HepG2 (cell line): Measurements from ENCODE around the gene GRM4. TPM values are rescaled to one million over a fixed set of nuclear protein-coding genes. Genes with fewer than 3 reads are reported as not detected.

ENCODE experiments used
- ATAC-seq: fragments of 200-7000 bp; cut with Tn5 transposase; 3 replicates; pipeline ENCODE4 v1.9.1; 2020; ENCODE audit warnings: mild to moderate bottlenecking, moderate library complexity
- BruUV-seq: library from RNA; stranded (reverse); fragments of 400-500 nt; replicated peaks from 2 replicates; lab custom pipeline; 2021; lab: Mats Ljungman, UMichigan
- CTCF ChIA-PET: fragments of 300-600 bp; formaldehyde crosslinking; extraction: SDS; loops from one replicate; lab custom pipeline; 2021; ENCODE audit warnings: low total read pairs, inconsistent platforms, low intra/inter-chr PET ratio; lab: Yijun Ruan, JAX
- POLR2A ChIA-PET: fragments of 350-600 bp; sonication (Branson Sonifier 250); formaldehyde crosslinking; loops from one replicate; lab custom pipeline; 2020; ENCODE audit warnings: antibody characterized with exemption, inconsistent platforms; lab: Yijun Ruan, JAX
- DNase-seq: peaks from one replicate; pipeline ENCODE4 v3.0.0-alpha.2; 2015; ENCODE audit warnings: low spot score
- FAIRE-seq: peaks from 3 replicates; lab custom pipeline; 2011; peaks lifted over from hg19 to GRCh38; lab: Jason Lieb, UNC
- H2AFZ ChIP-seq: one replicate; pipeline ENCODE4 v1.6.1; 2011; ENCODE audit warnings: low read length, inconsistent platforms
- H3K27ac ChIP-seq: fragments of 300-600 bp; 3 replicates; pipeline ENCODE4 v1.8.0; 2011; ENCODE audit warnings: mixed run types, mild to moderate bottlenecking, mixed read lengths, low read length, inconsistent platforms; ENCODE audit not compliant: insufficient read depth; ENCODE audit errors: extremely low read length
- H3K27me3 ChIP-seq, 2 experiments: fragments of 200-600 bp in 1 of 2; 2 replicates in 1 of 2; 3 replicates in 1 of 2; pipeline versions ENCODE4 v1.6.0 to v1.8.0; 2011; ENCODE audit warnings: low read length in 2 of 2, mild to moderate bottlenecking in 2 of 2, moderate library complexity in 2 of 2, inconsistent platforms in 1 of 2; ENCODE audit not compliant: insufficient read depth in 2 of 2, control insufficient read depth in 1 of 2
- H3K36me3 ChIP-seq, 2 experiments: fragments of 200-600 bp in 1 of 2; replicated peaks in 1 of 2; 2 replicates in 1 of 2; 3 replicates in 1 of 2; pipeline versions ENCODE4 v1.5.1 to v1.8.0; 2011; ENCODE audit warnings: low read length in 2 of 2, inconsistent platforms in 1 of 2; ENCODE audit not compliant: insufficient read depth in 2 of 2, control insufficient read depth in 1 of 2
- H3K4me1 ChIP-seq: 2 replicates; pipeline ENCODE4 v1.5.1; 2012; ENCODE audit warnings: low read length, inconsistent platforms; ENCODE audit not compliant: insufficient read depth
- H3K4me2 ChIP-seq: 2 replicates; pipeline ENCODE4 v1.6.0; 2011; ENCODE audit warnings: low read depth, low read length, inconsistent platforms
- H3K4me3 ChIP-seq, 3 experiments: fragments of 200-600 bp in 1 of 3; sonication (generic), shearing (Covaris generic) in 1 of 3; replicated peaks in 1 of 3; 2 replicates each; pipeline ENCODE4 v1.5.1; 2011 to 2016; ENCODE audit warnings: low read length in 3 of 3, inconsistent platforms in 2 of 3, low read depth in 2 of 3, mild to moderate bottlenecking in 2 of 3, control low read depth in 1 of 3, mixed read lengths in 1 of 3; ENCODE audit not compliant: insufficient read depth in 1 of 3
- H3K79me2 ChIP-seq: one replicate; pipeline ENCODE4 v1.6.1; 2011; ENCODE audit warnings: low read length, inconsistent platforms; ENCODE audit not compliant: insufficient read depth
- H3K9ac ChIP-seq: 2 replicates; pipeline ENCODE4 v1.6.0; 2011; ENCODE audit warnings: mild to moderate bottlenecking, low read depth, low read length, inconsistent platforms; ENCODE audit not compliant: insufficient read depth
- H3K9me3 ChIP-seq: 2 replicates; pipeline ENCODE4 v1.5.1; 2012; ENCODE audit warnings: mild to moderate bottlenecking, low read length
- H4K20me1 ChIP-seq: 2 replicates; pipeline ENCODE4 v1.6.0; 2011; ENCODE audit warnings: inconsistent platforms, mild to moderate bottlenecking, low read length, moderate library complexity; ENCODE audit not compliant: insufficient read depth
- ATF7 ChIP-seq, 2 experiments: fragments of 450-650 bp in 1 of 2; sonication (generic) in 1 of 2; formaldehyde crosslinking in 1 of 2; IDR thresholded peaks; 2 replicates each; pipeline versions ENCODE4 v1.4.0 to v1.6.1; 2016 to 2020; ENCODE audit warnings: antibody characterized with exemption in 1 of 2, mild to moderate bottlenecking in 1 of 2, missing genetic modification reagents in 1 of 2
- CBX5 ChIP-seq: sonication (generic); formaldehyde crosslinking; IDR thresholded peaks from 2 replicates; pipeline ENCODE4 v1.4.0; 2020; ENCODE audit warnings: missing genetic modification reagents, borderline replicate concordance
- ELF4 ChIP-seq: sonication (generic); formaldehyde crosslinking; IDR thresholded peaks from 2 replicates; pipeline ENCODE4 v1.5.0; 2020; ENCODE audit warnings: missing genetic modification reagents, mild to moderate bottlenecking, moderate library complexity, borderline replicate concordance
- FOXP1 ChIP-seq, 2 experiments: fragments of 450-650 bp in 1 of 2; IDR thresholded peaks; 2 replicates each; pipeline ENCODE4 v1.6.1; 2017 to 2018; ENCODE audit warnings: antibody characterized with exemption in 1 of 2
- IKZF4 ChIP-seq: sonication (generic); formaldehyde crosslinking; IDR thresholded peaks from 2 replicates; pipeline ENCODE4 v1.5.1; 2020; ENCODE audit warnings: borderline replicate concordance, mild to moderate bottlenecking, low read depth, missing genetic modification reagents; ENCODE audit errors: not compliant biosample characterization
- LCORL ChIP-seq, 2 experiments: fragments of 450-650 bp in 1 of 2; sonication (generic) in 1 of 2; formaldehyde crosslinking in 1 of 2; IDR thresholded peaks; 2 replicates each; pipeline versions ENCODE4 v1.5.0 to v1.6.1; 2017 to 2020; ENCODE audit warnings: antibody characterized with exemption in 1 of 2, missing genetic modification reagents in 1 of 2
- MBD4 ChIP-seq: IDR thresholded peaks from 2 replicates; pipeline ENCODE4 v1.6.1; 2012; ENCODE audit warnings: low read length, inconsistent platforms, borderline replicate concordance
- MTA3 ChIP-seq: sonication (generic); formaldehyde crosslinking; IDR thresholded peaks from 2 replicates; pipeline ENCODE4 v1.4.0; 2020; ENCODE audit warnings: missing genetic modification reagents
- NBN ChIP-seq: fragments of 450-650 bp; conservative IDR thresholded peaks from 2 replicates; pipeline ENCODE4 v1.6.1; 2017
- NONO ChIP-seq, 2 experiments: fragments of 450-650 bp in 1 of 2; sonication (generic) in 1 of 2; formaldehyde crosslinking in 1 of 2; IDR thresholded peaks in 1 of 2; conservative IDR thresholded peaks in 1 of 2; 2 replicates each; pipeline versions ENCODE4 v1.6.1 to v1.8.0; 2017 to 2022; ENCODE audit warnings: mild to moderate bottlenecking in 1 of 2, missing genetic modification reagents in 1 of 2, moderate library complexity in 1 of 2
- PAF1 ChIP-seq: IDR thresholded peaks from 2 replicates; pipeline ENCODE4 v1.6.1; 2016; ENCODE audit warnings: missing genetic modification reagents, missing compliant biosample characterization
- PAX8 ChIP-seq: sonication (generic); formaldehyde crosslinking; IDR thresholded peaks from 2 replicates; pipeline ENCODE4 v1.8.0; 2022; ENCODE audit warnings: mild to moderate bottlenecking, missing genetic modification reagents, borderline replicate concordance
- PPARG ChIP-seq: conservative IDR thresholded peaks from 2 replicates; pipeline ENCODE4 v1.6.1; 2016; ENCODE audit warnings: missing biosample characterization, missing genetic modification reagents
- ZNF564 ChIP-seq: sonication (generic); formaldehyde crosslinking; IDR thresholded peaks from 2 replicates; pipeline ENCODE4 v1.8.1; 2023; ENCODE audit warnings: mild to moderate bottlenecking, missing genetic modification reagents
- ZSCAN9 ChIP-seq: IDR thresholded peaks from 2 replicates; pipeline ENCODE4 v1.6.1; 2016; ENCODE audit warnings: borderline replicate concordance
- WGBS: methylation state at CpG from one replicate; pipeline ENCODE4 v1.1.6; 2017; ENCODE audit warnings: low lambda C conversion rate; 5-methylcytosine and 5-hydroxymethylcytosine counted together
- in situ Hi-C: cut with HindIII; loops from 2 replicates; pipeline ENCODE4 v1.10.0; 2017; ENCODE audit warnings: low pct_unique_long_range_greater_than_20kb; ENCODE audit not compliant: extremely low pct_ligation_motif_present
- intact Hi-C: fragments of 100-400 bp; cut with micrococcal nuclease; formaldehyde crosslinking; loops from one replicate; pipeline ENCODE4 v1.10.0; 2022; ENCODE audit not compliant: unreplicated experiment
- polyA plus RNA-seq, 8 experiments: library from polyadenylated mRNA; depleted of rRNA in 3 of 8; stranded (reverse) in 7 of 8; unstranded in 1 of 8; fragments of >200 nt; fragmentation: Illumina TruSeq in 4 of 8; extraction: Trizol in 4 of 8; gene quantifications; 2 replicates each; pipeline versions ENCODE4 v1.2.1 to v1.2.3, GENCODE V29; 2011 to 2016; ENCODE audit warnings: low read depth in 4 of 8, missing spikeins in 1 of 8, mixed read lengths in 1 of 8; ENCODE audit not compliant: insufficient read depth in 1 of 8
- total RNA-seq, 5 experiments: library from RNA; depleted of rRNA; stranded (reverse); fragments of >200 nt; fragmentation: Illumina TruSeq; extraction: Trizol; gene quantifications; 2 replicates each; pipeline ENCODE4 v1.2.3, GENCODE V29; 2016; ENCODE audit warnings: low read depth in 1 of 5
- TF ChIP-seq, protein P1 (sequence below): sonication (generic); formaldehyde crosslinking; IDR thresholded peaks from 2 replicates; pipeline ENCODE4 v1.4.0; 2020; ENCODE audit warnings: missing genetic modification reagents

The GRM4 gene
- total and polyA plus RNA-seq, 2 of the 13 experiments (the other 11 are each of a cell fraction or from before 2014, with no cell fraction given), result not detected

DNA sequence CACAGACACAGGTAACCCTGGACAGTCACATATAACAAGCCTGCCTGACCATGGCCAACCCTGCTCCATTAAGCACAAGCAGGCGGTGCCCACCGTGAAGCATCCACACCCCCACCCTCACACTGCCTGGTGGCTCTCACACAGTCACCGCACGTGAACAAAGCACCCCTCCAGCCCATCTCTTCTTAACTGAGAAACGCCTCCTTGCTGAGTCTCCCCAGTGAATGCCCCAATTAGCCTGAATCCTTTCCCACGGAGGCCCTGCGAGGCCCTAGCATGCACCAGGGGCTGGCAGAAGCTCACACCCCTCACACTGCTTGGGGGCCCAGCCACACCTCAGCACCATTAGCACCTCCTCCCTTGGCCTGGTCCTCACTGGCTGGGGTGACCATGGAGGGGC lies 72.3 kb downstream of the GRM4 start:
- POLR2A ChIA-PET, result no interaction called here

DNA sequence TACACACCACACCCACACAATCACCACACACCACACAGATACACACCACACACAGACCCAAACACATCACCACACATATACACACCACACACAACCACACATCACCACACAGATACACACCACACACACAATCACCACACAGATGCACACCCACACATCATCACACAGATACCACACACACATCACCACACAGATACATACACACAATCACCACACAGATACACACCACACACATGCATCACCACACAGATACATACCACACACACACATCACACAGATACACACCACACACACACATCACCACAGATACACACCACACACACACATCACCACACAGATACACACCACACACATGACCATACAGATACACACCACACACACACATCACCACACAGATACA lies 73.2 kb downstream of the GRM4 start:
- Histone ChIP-seq H3K4me2 (no peak overlapping the region), H3K36me3 (no peaks in the 10 kb centered on the region), H3K27me3 (peaks cover 4 to 30% of the 10 kb centered on the region in 2 experiments; a peak in 4 of 5 replicates), H2AFZ (no peak overlapping the region), H3K79me2 (no peaks in the 10 kb centered on the region), H3K27ac (no peak overlapping the region), H3K4me1 (no peaks in the 10 kb centered on the region), H3K4me3 (no peak overlapping the region), H3K9me3 (peaks cover 18% of the 10 kb centered on the region), H3K9ac (no peak overlapping the region), H4K20me1 (no peaks in the 10 kb centered on the region; the same call in 1 of the 2 replicates)
- in situ Hi-C loops, result no loop called here
- ATAC-seq (no peak), DNase-seq (no peak), FAIRE-seq (no peak)
- intact Hi-C loops, result no loop called here
- CTCF ChIA-PET, result no interaction called here
- POLR2A ChIA-PET, result no interaction called here
- no TSS peak for BruUV-seq
- TF ChIP-seq PPARG (CRISPR knock-in tag) (no peak), NONO (IDR thresholded peaks at IDR 0.05) (peak; percentile 13; the same call in 1 of the 2 replicates), NONO (CRISPR knock-in tag; conservative IDR thresholded peaks at IDR 0.05) (no peak), FOXP1 (IDR thresholded peaks at IDR 0.05) (peak; percentile 22; the same call in 1 of the 2 replicates), FOXP1 (CRISPR knock-in tag; IDR thresholded peaks at IDR 0.05) (no peak), IKZF4 (CRISPR knock-in tag) (no peak), ZNF564 (CRISPR knock-in tag) (no peak), ELF4 (no peak), LCORL (IDR thresholded peaks at IDR 0.05) (peak; percentile 12; the same call in 1 of the 2 replicates), LCORL (CRISPR knock-in tag; IDR thresholded peaks at IDR 0.05) (no peak), MBD4 (no peak), NBN (peak; percentile 84; the same call in 1 of the 2 replicates), ATF7 (IDR thresholded peaks at IDR 0.05) (0 out of 2 replicates have a peak, but pooled peaks have one; percentile 3), ATF7 (CRISPR knock-in tag; IDR thresholded peaks at IDR 0.05) (no peak), CBX5 (CRISPR knock-in tag) (no peak), MTA3 (CRISPR knock-in tag) (no peak), ZSCAN9 (no peak), PAF1 (no peak)
- TF ChIP-seq, protein P1, sequence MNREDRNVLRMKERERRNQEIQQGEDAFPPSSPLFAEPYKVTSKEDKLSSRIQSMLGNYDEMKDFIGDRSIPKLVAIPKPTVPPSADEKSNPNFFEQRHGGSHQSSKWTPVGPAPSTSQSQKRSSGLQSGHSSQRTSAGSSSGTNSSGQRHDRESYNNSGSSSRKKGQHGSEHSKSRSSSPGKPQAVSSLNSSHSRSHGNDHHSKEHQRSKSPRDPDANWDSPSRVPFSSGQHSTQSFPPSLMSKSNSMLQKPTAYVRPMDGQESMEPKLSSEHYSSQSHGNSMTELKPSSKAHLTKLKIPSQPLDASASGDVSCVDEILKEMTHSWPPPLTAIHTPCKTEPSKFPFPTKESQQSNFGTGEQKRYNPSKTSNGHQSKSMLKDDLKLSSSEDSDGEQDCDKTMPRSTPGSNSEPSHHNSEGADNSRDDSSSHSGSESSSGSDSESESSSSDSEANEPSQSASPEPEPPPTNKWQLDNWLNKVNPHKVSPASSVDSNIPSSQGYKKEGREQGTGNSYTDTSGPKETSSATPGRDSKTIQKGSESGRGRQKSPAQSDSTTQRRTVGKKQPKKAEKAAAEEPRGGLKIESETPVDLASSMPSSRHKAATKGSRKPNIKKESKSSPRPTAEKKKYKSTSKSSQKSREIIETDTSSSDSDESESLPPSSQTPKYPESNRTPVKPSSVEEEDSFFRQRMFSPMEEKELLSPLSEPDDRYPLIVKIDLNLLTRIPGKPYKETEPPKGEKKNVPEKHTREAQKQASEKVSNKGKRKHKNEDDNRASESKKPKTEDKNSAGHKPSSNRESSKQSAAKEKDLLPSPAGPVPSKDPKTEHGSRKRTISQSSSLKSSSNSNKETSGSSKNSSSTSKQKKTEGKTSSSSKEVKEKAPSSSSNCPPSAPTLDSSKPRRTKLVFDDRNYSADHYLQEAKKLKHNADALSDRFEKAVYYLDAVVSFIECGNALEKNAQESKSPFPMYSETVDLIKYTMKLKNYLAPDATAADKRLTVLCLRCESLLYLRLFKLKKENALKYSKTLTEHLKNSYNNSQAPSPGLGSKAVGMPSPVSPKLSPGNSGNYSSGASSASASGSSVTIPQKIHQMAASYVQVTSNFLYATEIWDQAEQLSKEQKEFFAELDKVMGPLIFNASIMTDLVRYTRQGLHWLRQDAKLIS, result no peak

More for the DNA sequence above, 72.3 kb downstream of the GRM4 start:
- CTCF ChIA-PET, result no interaction called here
- H3K4me2 ChIP-seq, result no peak overlapping the region
- H3K4me3 ChIP-seq, result no peak overlapping the region
- no peak overlapping the region for H3K9ac ChIP-seq
- H4K20me1 ChIP-seq, result 0 out of 2 replicates have a peak, but pooled peaks cover 2% of the 10 kb centered on the region
- FAIRE-seq, result no peak
- peaks cover 18% of the 10 kb centered on the region for H3K9me3 ChIP-seq
- no TSS peak for BruUV-seq
- ATAC-seq, result no peak
- no peaks in the 10 kb centered on the region for H3K4me1 ChIP-seq
- no peak overlapping the region for H3K27ac ChIP-seq
- H2AFZ ChIP-seq, result no peak overlapping the region
- TF ChIP-seq PAX8, result no peak
- H3K79me2 ChIP-seq, result no peaks in the 10 kb centered on the region
- no peaks in the 10 kb centered on the region for H3K36me3 ChIP-seq
- H3K27me3 ChIP-seq, result peaks cover 3 to 31% of the 10 kb centered on the region in 2 experiments; a peak in 4 of 5 replicates
- WGBS, result 34% methylated on average over 7 of the region's 7 CpGs
- in situ Hi-C loops, result no loop called here
- intact Hi-C loops, result no loop called here
- DNase-seq, result no peak
